Testis (tissue), 2 donors: Measurements from ENCODE around the gene OR52E4.

ENCODE experiments used
- CTCF ChIP-seq, 3 experiments: fragments of 450-650 bp in 2 of 3; fragments of 200-600 bp in 1 of 3; sonication (generic) in 1 of 3; IDR thresholded peaks; one replicate each; pipeline ENCODE4 v1.5.1; 2016 to 2019; ENCODE audit warnings: antibody characterized with exemption in 3 of 3, mild to moderate bottlenecking in 2 of 3, moderate library complexity in 1 of 3
- POLR2A ChIP-seq: fragments of 450-650 bp; IDR thresholded peaks from one replicate; pipeline ENCODE4 v1.6.1; 2017; ENCODE audit warnings: antibody characterized with exemption, mild to moderate bottlenecking, moderate library complexity

- no peak for TF ChIP-seq CTCF (IDR thresholded peaks at IDR 0.05)
- TF ChIP-seq POLR2A: no peak
These were observed 52.2 kb downstream of the OR52E4 start for GRCh38 chr11:5932671-5933070.
